Chondrocyte (in vitro differentiated cells): Measurements from ENCODE around the gene CWH43. TPM values are rescaled to one million over a fixed set of nuclear protein-coding genes. Genes with fewer than 3 reads are reported as not detected.
"Not testable (repeated sequence)": the region's sequence is repeated elsewhere in the genome, so short reads cannot be mapped to it uniquely, and the experiment has no call there.

Source experiments
- DNase-seq: peaks from one replicate; pipeline ENCODE4 v3.0.0; 2021; ENCODE audit warnings: mixed read lengths, low spot score
- H3K27ac Mint-ChIP-seq: one replicate; pipeline ENCODE4 v1.8.0; 2021; ENCODE audit warnings: mild to moderate bottlenecking, moderate library complexity, mixed read lengths; ENCODE audit not compliant: unreplicated experiment
- H3K27me3 Mint-ChIP-seq: 2 replicates; pipeline ENCODE4 v1.8.0; 2021; ENCODE audit warnings: low read depth, mixed read lengths
- H3K36me3 Mint-ChIP-seq: 2 replicates; pipeline ENCODE4 v1.8.0; 2021; ENCODE audit warnings: low read depth, mixed read lengths
- H3K4me1 Mint-ChIP-seq: 2 replicates; pipeline ENCODE4 v1.8.0; 2021; ENCODE audit warnings: low read depth, mild to moderate bottlenecking, mixed read lengths
- H3K4me3 Mint-ChIP-seq: one replicate; pipeline ENCODE4 v1.8.0; 2021; ENCODE audit warnings: mild to moderate bottlenecking, moderate library complexity, mixed read lengths; ENCODE audit not compliant: unreplicated experiment
- H3K9me3 Mint-ChIP-seq: 2 replicates; pipeline ENCODE4 v1.8.0; 2021; ENCODE audit warnings: low read depth, mixed read lengths
- total RNA-seq: library from RNA; stranded (reverse); gene quantifications from 3 replicates; pipeline ENCODE4 v1.2.1, GENCODE V29; 2021
- TF ChIP-seq, protein P1 (sequence below): fragments of 200-600 bp; sonication (generic); IDR thresholded peaks from 2 replicates; pipeline ENCODE4 v1.5.0; 2021; ENCODE audit warnings: antibody characterized with exemption, mild to moderate bottlenecking, moderate library complexity

CWH43 gene
- total RNA-seq, 1 donor from 2014 or later = not detected

DNA sequence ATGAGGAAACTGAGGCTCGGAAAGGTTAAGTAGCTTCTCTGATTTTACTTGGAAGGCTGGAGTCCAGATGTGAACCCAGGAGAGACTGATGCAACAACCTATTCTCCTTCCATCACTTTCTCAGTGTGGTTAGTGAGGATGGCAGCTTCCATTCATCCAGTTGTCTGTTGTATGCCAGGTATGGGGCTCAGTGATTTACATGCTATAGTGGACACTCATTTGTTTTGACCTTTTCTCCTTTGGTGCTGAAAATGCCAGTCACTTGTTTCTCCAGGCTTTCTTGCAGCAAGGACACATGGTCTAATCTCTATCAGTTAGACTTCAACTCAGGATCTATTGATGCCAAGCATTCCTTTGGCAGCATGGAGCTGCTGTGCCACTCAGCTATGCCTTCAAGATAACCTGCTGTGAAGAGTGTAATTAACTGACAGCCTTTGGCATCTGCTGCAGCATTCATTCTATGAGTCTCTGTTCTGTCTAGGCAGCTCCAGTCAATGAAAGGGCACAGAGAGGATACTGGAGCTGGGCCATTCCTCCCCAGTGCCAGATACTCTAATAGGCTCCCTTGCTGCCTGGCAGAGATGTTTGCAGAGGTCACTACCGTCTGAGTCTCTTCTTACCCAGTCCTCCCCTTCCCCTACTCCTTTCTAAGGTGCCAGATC lies 11.0 kb upstream of the CWH43 start:
- no peak overlapping the region for H3K27ac Mint-ChIP-seq
- no peak for DNase-seq
- no peak overlapping the region for H3K4me3 Mint-ChIP-seq
- no peaks in the 10 kb centered on the region for H3K4me1 Mint-ChIP-seq
- H3K27me3 Mint-ChIP-seq = peaks cover 36% of the 10 kb centered on the region
- no peaks in the 10 kb centered on the region for H3K9me3 Mint-ChIP-seq
- no peaks in the 10 kb centered on the region for H3K36me3 Mint-ChIP-seq
- TF ChIP-seq, protein P1, sequence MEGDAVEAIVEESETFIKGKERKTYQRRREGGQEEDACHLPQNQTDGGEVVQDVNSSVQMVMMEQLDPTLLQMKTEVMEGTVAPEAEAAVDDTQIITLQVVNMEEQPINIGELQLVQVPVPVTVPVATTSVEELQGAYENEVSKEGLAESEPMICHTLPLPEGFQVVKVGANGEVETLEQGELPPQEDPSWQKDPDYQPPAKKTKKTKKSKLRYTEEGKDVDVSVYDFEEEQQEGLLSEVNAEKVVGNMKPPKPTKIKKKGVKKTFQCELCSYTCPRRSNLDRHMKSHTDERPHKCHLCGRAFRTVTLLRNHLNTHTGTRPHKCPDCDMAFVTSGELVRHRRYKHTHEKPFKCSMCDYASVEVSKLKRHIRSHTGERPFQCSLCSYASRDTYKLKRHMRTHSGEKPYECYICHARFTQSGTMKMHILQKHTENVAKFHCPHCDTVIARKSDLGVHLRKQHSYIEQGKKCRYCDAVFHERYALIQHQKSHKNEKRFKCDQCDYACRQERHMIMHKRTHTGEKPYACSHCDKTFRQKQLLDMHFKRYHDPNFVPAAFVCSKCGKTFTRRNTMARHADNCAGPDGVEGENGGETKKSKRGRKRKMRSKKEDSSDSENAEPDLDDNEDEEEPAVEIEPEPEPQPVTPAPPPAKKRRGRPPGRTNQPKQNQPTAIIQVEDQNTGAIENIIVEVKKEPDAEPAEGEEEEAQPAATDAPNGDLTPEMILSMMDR = no peak

DNA sequence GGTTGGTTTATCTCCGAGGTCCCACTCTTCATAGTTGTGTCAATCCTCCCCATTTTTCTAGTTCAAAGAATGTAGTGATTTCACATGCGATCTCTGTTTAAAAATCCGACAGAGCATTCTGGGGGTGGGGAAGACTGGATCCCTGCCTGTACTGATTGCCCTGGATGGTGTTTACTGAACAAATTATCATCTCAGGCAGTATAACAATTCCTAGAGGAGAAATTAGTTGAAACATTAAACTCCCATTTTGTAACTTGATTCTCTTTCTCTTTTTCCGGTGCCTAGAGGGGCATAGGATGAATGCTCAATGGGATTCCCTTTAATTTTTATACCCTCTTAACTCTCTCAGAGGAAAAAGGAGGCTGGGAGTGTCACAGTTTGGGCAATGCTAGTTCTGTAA lies 10.0 kb upstream of the CWH43 start:
- no peaks in the 10 kb centered on the region for H3K9me3 Mint-ChIP-seq
- TF ChIP-seq, protein P1 = no peak
- no peaks in the 10 kb centered on the region for H3K4me1 Mint-ChIP-seq
- no peak for DNase-seq
- no peak overlapping the region for H3K27ac Mint-ChIP-seq
- no peak overlapping the region for H3K4me3 Mint-ChIP-seq
- no peaks in the 10 kb centered on the region for H3K36me3 Mint-ChIP-seq
- H3K27me3 Mint-ChIP-seq = peaks cover 36% of the 10 kb centered on the region

DNA sequence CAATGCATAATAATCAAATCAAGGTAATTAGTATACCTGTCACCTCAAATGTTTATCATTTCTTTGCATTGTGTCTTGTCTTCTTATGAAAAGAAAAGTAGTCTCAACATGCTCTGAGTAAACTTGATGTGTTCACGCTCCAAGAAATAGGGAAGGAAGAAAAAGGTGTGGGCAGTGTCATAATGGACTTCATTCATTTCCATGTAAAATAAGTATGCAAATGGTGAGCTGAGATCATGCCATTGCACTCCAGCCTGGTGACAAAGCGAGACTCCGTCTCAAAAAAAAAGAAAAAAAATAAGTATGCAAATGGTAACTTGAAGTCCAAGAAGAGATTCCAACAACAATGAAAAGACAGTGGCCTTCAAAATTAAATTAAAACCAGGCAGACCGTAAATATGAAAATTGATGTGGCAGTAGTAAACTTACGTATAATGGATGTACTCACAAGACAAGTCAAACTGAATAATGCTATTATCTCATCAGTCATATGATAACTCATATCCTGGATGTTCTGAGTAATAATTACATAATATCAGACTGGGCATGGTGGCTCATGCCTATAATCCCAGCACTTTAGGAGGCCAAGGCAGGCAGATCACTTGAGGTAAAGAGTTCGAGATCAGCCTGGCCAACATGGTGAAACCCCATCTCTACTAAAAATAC lies 6.0 kb upstream of the CWH43 start:
- no peaks in the 10 kb centered on the region for H3K4me1 Mint-ChIP-seq
- TF ChIP-seq, protein P1 = no peak
- H3K27ac Mint-ChIP-seq = no peak overlapping the region
- no peak overlapping the region for H3K4me3 Mint-ChIP-seq
- DNase-seq = no peak
- peaks cover 7% of the 10 kb centered on the region for H3K9me3 Mint-ChIP-seq
- H3K27me3 Mint-ChIP-seq = peaks cover 43% of the 10 kb centered on the region
- no peaks in the 10 kb centered on the region for H3K36me3 Mint-ChIP-seq

DNA sequence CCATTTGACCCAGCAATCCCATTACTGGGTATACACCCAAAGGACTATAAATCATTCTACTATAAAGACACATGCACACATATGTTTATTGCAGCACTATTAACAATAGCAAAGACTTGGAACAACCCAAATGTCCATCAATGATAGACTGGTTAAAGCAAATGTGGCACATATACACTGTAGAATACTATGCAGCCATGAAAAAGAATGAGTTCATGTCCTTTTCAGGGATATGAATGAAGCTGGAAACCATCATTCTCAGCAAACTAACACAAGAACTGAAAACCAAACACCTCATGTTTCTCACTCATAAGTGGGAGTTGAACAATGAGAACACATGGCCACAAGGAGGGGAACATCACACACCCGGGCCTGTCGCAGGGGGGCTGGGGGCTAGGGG lies 2.1 kb upstream of the CWH43 start:
- H3K27me3 Mint-ChIP-seq = peaks cover 49% of the 10 kb centered on the region
- H3K4me1 Mint-ChIP-seq, H3K9me3 Mint-ChIP-seq, H3K36me3 Mint-ChIP-seq, H3K27ac Mint-ChIP-seq, DNase-seq, H3K4me3 Mint-ChIP-seq: not testable (repeated sequence)

DNA sequence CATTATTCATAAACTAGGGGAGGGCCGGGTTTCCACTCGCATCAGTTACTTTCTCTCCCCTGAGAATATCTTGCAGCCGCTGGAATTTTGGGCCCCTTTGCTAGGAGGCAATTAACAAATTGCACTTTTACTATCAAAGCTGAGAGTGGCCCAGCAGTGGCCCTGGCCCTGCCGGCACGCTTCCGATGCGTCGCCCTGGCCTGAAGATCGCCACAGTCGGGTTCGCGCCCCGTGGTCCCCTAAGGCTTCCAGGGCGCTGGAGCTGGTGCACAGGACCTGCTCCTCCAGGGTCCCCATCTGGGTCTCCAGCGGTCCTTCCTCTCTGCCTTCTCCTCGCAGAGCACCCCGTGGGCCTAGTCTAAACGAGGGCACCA lies 486 bp upstream of the CWH43 start:
- Mint-ChIP-seq H3K9me3 (peaks cover 11% of the 10 kb centered on the region), H3K27ac (no peak overlapping the region), H3K4me3 (no peak overlapping the region), H3K4me1 (no peaks in the 10 kb centered on the region), H3K36me3 (no peaks in the 10 kb centered on the region), H3K27me3 (peaks cover 56% of the 10 kb centered on the region)
- DNase-seq = no peak
- TF ChIP-seq, protein P1 = no peak

DNA sequence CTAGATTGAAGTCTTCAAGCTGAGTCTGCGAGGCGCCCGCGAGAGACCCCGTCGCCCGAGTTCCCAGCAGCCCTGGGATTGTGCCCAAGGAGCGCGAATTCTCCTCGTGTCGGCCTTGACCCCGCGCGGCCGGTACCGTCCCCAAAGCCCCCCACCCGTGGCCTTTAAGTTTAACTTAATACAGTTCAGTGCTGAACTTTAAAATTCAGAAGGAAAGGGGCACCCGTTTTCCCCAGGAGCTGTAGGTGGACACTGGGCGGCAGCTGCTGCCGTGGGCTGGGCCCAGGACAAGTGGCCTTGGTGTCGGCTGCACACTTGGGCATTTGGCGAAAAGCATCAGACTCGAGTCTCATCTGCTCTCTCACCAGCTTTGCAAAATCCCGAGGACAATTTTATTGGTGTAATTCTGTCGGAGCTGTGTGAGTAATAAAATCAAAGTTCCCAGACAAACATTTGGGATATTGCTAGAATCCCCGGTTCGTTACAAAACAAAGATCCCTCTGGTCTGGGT lies 634 bp downstream of the CWH43 start:
- H3K9me3 Mint-ChIP-seq = peaks cover 16% of the 10 kb centered on the region
- H3K4me1 Mint-ChIP-seq = no peaks in the 10 kb centered on the region
- no peaks in the 10 kb centered on the region for H3K36me3 Mint-ChIP-seq
- H3K27ac Mint-ChIP-seq = no peak overlapping the region
- no peak for DNase-seq
- peaks cover 64% of the 10 kb centered on the region for H3K27me3 Mint-ChIP-seq
- TF ChIP-seq, protein P1 = no peak
- no peak overlapping the region for H3K4me3 Mint-ChIP-seq
